GM21360 (cell line): ENCODE measurements around the gene CHI3L2.
A peak's percentile ranks its signal among the peaks of the same experiment; 100 is the strongest.
"Not testable (repeated sequence)": the region's sequence is repeated elsewhere in the genome, so short reads cannot be mapped to it uniquely, and the experiment has no call there.

Experiments used
- ATAC-seq: cut with Tn5 transposase; IDR thresholded peaks from one replicate; pipeline ENCODE4 v1.9.1; 2021; ENCODE audit warnings: mild to moderate bottlenecking, moderate library complexity; ENCODE audit not compliant: unreplicated experiment

The CHI3L2 gene

DNA sequence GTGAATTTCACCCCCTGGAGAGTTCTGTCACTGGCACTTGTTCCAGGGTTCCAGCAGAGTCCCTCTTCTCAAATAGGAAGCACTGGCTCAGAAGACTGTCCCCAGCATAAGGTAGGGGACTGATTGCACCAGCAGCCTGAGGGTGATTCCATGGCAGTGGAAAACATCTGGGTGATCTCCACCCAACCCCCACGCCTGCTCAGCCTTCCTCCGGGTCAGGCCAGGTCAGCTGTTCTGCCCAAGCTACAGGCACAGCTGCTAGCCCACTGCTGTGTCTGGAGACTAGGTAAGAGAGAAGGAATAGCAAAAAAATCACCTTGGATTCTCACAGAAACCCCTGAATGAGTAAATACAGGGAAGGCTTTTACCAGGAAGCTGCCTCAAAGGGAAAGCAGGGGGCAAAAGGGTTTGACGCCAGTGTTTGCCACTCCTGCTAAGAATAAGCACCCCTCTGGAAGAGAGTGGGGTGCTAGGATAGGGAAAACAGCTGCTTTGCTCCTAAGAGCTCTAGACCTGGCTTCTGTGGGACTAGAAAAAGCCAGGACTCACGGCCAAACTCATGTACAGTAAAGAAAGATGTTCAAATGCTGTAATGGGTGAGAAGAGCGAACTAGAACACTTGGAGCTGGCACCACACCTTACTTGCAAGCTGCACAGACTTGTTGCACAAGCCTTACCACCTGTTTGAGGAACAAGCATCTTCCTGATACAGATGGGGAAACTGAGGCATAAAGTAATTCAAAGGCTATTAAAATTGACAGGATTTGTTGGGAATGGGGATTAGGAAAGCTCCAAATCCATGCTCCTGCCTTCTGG lies 26.0 kb upstream of the CHI3L2 start:
- ATAC-seq, result no peak

DNA sequence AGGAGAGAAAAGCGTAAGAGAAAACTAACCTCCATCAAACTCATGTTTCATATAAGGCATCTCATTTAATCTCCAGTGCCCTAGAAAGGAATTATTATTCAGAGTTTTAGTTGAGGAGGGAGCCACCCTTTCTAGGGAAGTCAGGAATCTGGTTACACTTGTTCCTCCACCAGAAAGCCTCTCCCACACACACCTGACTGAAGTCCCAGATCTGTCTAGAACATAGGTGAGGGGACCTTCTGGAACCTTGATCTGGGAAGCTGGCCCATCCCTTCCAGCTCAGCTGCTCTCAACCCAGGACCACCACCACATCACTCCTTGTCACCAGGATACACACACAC lies 25.2 kb upstream of the CHI3L2 start:
- no peak for ATAC-seq

DNA sequence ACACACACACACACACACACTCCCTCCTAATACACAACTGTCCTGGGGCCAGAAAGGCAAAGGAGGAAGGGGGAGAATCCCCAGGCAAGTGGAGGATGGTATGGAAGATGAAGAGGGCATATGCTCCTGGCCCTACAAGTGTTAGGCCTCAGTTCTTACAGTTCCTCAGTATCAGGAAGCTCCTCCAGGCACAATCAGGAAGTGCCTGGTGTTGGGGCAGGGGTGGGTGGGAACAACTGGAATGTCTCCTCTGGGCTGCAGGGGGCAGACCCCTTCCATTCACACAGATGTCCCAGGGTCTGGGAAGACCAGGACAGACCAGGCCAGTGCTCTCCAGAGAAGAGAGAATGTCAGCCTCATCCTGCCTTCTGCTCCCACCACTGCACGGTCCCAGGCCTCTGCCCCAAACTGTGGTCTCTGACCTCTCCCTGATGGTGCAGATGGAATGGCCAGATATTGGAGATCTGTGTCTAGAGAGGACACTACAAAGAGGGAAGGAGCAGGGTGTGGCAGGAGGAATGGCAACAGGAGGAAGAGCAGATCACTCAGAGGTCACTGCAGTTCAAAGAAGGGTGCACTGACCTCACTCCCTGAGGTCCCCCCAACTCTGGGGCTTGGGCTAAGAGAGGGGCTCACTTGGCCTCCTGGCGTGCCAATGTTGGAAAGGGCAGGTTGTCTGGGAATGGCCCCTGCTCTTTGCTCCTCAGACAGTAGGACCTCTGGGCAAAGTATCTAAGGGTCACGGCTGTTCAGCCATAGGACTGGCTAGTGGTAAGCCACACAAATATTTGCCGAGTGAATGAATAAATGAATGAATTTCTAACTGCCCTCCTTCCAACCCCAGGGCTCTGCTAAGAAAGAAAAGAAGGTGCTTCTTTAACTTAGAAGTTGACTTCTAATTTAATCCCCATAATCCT lies 24.5 kb upstream of the CHI3L2 start:
- no peak for ATAC-seq

DNA sequence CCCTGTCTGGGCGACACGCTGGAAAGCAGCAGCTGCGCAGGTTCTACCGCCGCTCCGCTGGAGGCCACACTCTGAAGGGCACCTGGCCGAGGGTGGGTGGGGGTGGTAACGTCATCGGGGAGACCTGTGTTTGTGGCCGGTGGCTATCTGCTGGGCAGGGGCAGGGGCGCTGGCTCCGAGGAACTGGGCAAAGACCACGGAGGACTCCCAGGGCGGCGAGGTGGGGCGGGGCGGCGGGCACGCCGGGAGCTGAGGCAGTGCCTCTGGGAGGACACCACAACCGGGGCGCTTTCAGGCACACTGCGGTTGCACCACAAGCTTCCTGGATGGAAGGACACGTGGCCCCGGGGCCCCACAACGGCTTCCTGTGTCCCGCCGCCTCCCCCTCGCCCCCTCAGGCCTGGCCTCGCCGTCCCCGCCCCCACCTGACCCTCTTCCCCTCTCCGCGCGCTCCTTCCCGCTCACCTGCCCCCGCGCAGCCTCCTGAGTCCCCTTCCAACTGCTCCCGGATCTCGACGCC lies 23.8 kb upstream of the CHI3L2 start:
- ATAC-seq, result peak; percentile 43

DNA sequence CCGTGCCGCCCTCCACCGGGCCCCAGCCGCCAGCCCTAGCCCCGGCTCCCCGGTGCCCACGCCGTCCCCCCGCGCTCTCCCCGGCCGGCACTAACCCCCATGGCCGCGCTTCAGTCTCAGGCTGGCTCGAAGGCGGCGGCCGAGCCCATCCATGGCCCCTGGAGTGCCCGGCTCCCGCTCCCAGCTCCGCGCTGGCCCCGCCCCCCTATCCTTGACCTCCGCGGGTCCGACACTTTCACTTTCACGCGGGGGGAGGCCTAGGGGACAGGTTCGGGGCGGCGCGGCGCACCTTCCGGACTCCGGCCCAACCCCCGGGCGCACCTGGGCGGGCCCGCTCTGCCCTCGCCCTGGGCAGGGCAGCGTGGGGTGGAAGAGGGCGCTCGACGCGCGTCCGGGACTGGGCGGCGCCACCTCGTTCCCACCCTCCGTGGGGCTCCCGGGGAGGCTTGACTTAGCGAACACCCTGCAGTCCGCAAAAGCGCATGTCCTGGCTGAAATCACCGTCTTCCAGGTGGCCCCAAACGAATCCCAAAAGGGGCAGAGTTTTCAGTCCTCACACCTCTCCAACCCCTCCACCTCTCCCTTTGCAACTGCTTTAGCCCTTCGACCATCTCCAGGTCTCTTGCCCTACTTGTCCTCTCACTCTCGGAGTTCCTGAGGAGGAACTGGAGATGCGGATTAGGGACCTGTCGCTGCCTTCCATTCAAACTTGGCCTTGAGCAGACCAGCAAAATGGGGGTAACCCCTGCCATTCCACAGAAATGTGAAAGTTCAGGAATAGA lies 23.1 kb upstream of the CHI3L2 start:
- peak; percentile 57 for ATAC-seq

DNA sequence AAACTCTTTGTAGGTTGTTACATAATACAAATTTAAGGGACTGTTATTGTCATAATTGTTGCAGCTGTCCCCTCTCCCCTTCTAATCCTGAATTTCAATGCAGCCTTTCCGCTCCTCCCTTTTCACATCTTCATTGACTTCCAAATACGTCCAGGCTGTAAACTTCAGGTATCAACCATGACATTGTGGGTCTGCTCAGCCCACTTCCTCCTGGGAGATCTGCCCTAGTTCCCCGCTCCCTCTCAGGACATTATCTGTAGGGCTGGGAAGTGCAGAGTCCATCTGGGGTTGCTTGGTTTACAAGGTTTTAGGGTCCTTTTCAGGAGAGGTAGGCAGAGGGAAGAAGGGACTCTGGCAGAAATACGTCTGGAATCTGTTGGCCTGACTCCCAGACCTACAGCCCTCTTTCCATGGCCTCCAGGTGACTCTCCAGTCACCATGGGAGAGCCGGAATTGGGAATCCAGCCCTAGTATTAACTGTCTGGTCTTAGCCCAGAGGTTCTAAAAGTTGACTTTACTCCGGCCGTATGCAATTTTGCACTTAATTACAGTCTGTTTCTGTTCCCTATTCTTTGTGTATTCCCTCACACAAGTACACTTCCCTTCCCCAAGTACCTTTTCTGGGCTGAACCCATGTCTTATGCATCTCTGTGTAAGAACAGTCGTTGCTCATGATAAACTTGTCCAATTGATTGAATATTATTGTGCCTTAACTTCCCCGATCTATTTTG lies 22.4 kb upstream of the CHI3L2 start:
- ATAC-seq, result no peak

DNA sequence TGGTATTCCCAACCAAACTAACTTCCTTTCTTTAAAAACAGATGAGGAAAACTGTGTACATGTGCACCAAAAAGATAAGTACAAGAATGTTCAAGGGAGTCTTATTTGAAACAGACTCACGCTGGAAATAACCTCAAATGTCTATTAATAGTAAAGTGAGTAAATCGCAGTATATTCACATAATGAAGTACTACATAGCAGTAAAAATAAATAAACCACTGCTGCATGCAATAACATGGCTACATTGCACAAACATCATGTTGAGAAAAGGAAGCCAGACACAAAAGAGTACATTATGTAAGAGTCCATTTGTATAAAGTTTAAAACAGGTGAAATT lies 21.8 kb upstream of the CHI3L2 start:
- no peak for ATAC-seq

DNA sequence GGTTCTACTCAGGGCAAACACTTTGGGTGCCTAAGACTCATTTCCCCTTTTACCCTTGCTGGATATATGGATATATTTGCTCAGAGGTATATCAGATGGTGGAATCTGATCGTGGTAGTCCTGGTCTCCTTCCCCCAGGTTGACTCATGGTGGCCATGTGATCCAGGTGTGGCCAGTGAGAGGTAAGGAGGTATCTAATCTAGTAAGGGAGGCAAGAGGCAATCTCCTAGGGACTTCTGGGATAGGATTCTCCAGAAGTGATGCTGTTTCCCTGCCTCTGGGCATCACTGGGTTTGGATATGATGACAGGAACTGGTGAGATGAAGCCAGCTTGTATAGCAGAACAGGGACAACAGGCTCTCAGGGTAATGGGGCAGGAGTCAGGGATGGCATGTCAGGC lies 18.6 kb upstream of the CHI3L2 start:
- no peak for ATAC-seq

DNA sequence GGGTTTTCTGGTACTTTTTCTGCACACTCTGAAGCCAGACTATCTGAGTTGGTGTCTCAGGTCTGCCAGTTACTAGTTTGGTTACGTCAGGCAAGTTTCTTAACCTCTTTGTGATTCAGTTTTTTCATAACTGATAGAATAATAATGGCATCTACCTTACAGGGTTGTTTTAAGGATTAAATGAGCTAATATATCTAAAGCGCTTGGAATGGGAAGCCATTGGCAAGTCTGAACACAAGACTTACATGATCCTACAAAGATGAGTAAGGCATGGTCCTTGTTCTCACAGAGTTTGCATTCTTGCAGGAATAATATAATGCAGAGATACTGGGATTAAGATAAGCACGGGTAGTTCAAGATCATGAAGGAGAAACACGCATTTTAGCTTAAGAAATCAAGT lies 17.9 kb upstream of the CHI3L2 start:
- ATAC-seq, result no peak

DNA sequence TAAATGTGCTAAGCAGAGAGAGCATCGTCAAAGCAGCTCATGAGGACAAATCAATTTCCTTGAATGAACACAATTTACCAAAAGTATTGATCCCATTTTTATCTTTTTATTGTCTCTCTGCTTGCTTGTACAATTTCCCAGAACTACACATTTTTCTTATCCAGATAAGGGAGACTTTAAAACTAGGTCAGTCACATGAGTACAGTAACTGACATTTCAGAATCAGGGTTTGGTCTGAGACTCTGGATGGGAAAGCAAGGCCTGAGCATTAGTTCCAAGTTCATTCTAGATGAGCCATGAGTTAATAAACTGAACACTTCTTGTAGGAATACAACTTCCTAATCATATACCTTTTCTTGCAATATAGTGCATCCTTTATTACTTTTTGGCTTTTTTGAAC lies 15.6 kb upstream of the CHI3L2 start:
- no peak for ATAC-seq

DNA sequence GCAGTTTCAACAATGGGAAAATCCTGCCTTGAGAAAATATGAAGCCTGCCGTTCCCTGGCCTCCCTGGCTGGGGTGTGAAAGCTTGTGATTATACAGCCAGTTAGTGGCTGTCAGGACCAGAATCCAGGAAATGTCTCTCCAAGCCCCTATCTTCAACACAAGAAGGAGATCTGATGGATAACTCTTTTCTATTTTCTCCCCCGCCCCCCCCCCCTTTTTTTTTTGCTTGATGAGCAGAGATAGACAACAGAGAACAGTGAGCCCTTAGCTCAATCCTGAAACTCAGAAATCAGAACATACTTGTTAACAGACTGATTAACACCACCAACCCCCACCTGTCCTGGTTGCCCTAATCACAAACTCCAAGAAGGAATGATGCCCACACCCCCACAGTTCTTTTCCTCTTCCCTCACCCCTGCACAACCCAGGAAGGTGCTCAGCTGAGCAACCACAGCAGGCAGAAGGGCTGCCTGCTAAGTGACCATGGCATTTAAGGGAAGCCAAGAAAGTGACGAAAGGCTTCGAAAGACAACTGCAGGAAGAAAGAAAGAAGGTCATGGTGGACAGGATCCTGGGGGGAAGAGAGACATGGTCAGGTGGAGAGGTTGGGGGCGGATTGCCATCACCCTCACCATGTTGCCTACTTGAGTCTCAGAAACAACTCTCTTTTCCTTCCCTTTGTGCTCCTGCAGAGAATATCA lies 14.7 kb upstream of the CHI3L2 start:
- ATAC-seq, result no peak

DNA sequence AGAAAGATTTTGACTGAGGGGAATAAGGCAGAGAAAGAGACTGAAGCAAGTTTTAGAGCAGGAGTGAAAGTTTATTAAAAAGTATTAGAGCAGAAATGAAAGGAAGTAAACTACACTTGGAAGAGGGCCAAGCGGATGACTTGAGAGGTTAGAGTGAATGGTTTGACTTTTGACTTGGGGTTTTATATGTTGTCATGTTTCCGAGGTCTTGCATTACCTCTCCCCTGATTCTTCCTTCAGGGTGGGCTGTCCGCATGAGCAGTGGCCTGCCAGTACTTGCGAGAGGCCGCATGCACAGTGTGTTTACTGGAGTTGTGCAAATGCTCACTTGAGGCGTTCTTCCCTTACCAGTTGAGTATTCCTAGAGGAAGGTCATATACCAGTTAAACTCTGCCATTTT lies 14.1 kb upstream of the CHI3L2 start:
- ATAC-seq, result no peak

DNA sequence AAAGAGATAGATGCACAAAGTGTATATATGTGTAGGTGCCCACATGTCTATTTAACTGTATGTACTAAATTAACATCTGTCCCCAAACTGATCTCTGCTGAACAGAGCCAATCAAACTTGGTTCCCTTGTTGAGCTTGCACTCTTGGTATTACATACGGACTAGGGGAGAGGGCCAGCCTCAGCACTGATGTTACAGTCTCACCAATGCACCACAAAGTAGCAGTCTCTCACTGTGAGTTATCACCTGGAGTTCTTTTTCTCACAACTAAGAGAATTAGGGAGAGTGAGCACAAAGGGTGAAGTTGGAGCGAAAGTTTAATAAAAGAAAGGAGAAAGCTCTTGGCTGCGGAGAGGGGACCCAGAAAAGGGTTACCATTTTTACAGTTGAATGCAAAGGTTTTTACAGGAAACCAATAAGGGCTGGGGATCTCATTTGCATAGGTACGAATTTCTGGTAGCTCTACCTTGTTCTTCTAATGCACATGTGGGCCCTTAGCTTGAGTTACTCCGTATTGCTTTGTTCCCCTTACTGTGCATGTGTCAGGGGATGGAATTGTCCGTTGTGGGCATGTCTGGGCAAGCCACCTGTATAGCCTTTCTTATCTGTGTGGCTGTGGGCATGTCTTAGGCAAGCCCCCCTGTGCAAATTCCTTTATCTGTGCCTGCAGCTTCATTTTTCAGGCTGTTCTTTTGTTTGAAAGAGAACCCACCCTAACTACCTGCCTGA lies 13.3 kb upstream of the CHI3L2 start:
- ATAC-seq, result no peak

DNA sequence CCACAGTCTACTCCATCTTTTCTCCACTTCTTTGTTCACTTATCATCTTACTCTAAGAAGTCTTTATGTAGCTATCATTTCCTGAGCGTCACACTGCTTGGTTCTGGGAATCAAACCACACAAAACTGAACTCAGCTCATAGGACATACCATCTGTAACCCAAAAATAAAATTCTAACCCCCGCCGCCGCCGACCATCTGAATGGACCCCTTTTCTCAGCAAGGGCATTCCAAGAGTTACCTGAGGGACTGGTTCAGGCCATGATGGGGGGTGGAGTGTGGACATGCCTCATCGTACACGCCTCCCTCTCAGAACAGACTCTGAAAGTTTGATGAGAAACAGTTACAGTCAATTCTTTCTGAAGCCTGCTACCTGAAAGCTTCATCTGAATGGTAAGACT lies 12.6 kb upstream of the CHI3L2 start:
- ATAC-seq, result no peak

DNA sequence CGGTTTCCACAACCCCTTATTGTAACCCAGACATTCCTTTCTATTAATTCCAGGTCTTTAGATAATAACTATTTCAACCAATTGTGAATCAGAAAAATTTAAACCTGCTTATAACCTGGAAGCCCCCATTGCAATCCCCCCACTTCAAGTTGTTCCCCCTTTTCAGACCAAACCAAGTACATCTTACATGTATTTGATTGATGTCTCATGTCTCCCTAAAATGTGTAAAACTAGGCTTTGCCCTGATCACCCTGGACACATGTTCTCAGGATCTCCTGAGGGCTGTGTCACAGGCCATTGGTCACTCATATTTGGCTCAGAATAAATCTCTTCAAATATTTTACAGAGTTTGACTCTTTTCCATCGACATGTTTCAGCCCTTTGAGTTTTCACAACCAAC lies 12.2 kb upstream of the CHI3L2 start:
- ATAC-seq, result not testable (repeated sequence)

DNA sequence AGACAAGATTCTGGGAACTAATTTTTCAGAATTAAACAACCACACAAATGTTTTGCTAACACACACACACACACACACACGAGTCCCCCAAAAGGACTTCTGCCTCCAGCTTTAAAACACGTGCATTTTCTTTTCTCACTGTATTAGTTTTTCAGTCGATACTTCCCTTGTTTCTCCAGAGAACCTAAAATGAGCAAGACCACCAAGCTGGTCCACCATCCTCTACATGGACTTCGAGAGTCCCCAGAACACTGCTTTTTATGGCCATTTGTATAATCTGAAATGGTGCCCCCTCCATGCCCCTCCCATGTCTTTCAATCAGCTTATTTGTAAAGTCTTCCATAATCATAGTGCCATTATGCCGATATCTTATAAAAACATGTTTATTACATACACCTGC lies 10.8 kb upstream of the CHI3L2 start:
- no peak for ATAC-seq

DNA sequence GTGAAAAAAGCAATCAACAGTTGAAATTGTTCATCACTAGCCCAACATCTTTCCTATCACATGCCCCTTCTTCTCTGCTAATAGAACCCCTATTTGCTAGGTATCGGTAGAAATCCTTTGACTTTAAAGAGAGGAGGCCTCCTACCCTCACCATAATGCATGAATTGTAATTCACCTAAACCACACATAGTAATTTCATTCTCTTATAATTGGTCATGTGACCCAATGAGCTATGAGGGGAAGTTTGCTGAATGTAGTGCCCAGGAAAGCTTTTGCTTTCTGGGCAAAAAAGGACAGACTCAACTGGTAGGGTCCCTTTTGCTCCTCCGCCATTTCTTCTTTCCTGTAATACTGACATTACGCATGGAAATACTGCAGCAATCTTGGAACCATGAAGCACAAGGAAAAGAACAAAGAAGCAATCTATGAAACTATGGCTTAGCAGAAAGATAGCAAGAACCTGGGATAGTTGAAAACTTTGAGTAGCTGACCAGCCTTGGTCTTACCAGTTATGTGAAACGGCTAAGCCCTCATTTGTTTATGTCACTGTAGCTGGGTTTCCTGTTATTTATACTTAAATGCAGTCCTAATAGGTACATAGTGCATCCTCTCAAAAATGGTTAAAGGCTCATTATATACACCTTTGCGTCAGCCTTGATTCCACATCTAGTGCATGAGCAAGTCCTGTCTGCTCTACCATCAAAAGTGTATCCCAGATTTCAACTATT lies 10.2 kb upstream of the CHI3L2 start:
- no peak for ATAC-seq

DNA sequence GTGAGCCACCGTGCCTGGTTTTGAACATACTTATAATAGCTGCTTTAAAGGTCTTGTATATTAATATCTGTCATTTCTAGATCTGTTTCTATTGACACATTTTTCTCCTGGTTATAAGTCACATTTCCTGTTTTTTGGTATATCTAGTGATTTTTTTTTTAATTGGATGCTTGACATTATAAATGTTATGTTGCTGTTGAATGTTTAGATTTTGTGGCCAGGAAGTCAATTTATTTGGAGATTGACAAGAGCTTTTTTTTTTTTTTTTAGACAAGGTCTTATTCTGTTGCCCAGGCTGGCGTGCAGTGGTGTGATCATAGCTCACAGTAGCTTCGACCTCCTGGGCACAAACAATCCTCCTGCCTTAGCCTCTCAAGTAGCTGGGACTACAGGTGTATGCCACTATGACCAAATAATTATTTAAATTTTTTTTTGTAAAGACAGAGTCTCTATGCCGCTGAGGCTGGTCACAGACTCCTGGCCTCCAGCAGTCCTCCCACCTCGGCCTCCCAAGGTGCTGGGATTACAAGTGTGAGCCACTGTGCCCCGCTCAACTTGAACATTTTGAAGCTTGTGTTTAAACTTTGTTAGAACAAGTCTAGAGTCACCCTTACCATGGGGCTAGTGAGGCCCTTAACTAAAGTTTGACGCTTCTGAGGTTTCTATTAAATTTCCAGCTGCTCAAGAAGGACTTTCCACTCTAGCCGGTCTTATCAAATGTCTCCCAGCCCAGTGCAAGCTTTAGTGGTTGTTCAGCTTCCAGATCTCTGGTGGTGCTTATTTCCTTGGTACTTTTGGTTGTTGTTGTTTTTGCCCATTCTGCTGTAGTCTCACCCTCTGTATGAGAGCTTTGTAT lies 8.6 kb upstream of the CHI3L2 start:
- no peak for ATAC-seq
